HL-60/S4 (cell line): ENCODE measurements around the gene PLXNA3.
"Not testable (repeated sequence)": the region's sequence is repeated elsewhere in the genome, so short reads cannot be mapped to it uniquely, and the experiment has no call there.

Experiments used
- in situ Hi-C: fragments of 300-500 bp; cut with MboI; formaldehyde crosslinking; loops from 2 replicates; pipeline ENCODE4 v1.14.3; 2022; ENCODE audit warnings: low sequenced_read_pairs

PLXNA3 gene

DNA sequence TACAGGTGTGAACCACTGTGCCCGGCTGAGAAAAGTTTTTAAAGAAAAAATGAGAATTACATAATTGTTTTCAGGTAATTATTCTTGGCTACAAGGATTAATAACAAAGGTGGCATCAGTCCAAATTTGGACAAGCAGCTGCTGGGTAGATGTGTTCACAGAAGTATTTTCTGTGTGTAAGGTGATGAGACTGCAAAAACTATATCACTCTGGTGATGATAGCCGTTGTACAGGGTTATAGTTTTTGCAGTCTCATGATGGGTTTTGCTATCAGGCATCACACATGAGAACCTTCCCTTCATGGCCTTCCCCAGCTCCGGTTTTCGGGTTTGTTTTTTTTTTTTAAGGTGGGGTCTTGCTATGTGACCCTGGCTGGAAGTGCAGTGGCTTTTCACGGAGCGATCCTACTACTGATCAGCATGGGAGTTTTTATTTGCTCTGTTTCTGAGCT is 37.4 kb downstream of the PLXNA3 start:
- in situ Hi-C loops, result no loop called here

DNA sequence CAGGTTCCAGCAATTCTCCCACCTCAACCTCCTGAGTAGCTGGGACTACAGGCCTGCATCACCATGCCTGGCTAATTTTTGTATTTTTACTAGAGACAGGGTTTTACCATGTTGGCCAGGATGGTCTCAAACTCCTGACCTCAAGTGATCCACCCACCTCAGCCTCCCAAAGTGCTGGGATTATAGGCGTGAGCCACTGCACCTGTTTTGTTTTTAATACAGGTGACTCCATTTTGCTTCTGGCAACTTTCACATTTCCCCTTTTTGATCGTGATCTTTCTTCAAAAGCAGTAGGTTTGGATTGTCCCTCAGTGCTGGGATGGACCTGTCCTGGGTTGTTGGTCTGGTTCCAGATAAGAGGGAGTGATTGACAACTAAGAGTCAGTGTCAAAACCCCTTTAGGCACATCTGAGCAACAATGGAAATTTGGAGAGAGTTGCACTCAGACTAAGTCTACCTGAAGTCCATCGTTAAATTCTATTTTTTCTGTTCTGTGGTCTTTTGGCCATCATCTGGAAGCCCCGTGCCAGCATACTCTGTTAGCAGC is 38.6 kb downstream of the PLXNA3 start:
- in situ Hi-C loops, result not testable (repeated sequence)

DNA sequence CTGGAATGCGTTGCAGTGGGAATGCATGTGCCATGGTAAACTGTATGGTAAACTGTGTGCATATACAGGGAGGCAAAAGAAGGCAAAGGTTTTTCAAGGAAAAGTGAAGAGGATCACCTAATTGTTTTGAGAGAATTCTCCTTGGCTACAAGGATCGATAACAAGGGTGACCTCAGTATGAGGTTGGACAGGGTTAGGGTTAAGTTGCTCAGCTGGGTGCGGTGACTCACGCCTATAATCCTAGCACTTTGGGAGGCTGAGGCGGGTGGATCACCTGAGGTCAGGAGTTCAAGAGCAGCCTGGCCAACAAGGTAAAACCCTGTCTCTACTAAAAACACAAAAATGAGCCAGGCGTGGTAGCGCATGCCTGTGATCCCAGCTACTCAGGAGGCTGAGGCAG is 43.3 kb downstream of the PLXNA3 start:
- in situ Hi-C loops, result not testable (repeated sequence)

DNA sequence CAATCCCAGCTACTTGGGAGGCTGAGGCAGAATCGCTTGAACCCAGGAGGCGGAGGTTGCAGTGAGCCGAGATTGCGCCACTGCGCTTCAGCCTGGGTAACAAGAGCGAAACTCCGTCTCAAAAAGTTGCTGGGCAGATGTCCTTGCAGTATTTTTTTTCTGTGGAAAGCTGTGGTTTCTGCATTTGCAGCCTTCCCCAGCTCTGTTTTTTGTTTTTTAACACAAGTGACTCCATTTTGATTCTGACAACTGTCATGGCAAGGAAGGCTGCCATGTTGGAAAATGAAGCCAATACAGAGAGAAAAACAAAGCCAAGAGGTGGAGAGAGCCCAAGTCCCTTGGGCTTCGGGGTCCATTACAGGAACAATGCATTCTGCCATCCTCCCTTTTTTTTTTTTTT is 44.0 kb downstream of the PLXNA3 start:
- in situ Hi-C loops, result no loop called here

DNA sequence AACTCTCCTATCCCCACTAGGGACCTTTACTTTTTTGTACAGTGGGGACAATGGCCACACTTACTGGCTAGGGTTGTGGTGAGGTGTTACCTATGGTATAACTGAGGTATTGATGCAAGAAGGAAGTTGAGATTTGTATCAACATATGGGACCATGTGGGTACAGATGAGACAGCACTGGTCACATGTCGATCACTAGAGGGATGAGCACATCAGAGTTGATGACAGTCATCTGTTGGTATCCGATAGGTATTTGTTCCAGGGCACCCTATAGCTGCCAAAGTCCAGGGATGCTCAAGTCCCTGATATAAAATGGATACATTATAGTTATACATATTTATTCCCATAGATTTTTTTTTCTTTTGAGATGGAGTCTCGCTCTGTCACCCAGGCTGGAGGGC is 44.9 kb downstream of the PLXNA3 start:
- in situ Hi-C loops, result no loop called here

DNA sequence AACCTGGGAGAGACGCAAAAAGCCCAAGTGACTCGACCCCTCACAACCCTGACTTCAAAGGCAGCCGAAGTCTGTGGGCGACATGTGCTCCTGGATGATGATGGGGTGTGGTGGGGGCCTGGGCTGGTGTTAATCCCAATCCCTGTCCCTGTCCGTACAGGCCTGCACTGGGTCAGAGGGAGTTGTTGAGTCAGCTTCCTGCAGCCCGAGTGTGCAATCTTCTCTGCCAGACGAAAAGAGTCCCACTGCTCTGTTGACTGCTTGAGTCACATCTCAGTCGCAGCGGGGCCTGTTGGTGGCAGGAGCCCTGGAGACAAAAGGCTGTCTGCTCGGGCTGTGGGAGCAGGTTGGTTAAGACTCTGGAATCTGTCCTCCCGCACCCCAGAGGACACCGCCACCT is 47.7 kb downstream of the PLXNA3 start:
- in situ Hi-C loops, result no loop called here

DNA sequence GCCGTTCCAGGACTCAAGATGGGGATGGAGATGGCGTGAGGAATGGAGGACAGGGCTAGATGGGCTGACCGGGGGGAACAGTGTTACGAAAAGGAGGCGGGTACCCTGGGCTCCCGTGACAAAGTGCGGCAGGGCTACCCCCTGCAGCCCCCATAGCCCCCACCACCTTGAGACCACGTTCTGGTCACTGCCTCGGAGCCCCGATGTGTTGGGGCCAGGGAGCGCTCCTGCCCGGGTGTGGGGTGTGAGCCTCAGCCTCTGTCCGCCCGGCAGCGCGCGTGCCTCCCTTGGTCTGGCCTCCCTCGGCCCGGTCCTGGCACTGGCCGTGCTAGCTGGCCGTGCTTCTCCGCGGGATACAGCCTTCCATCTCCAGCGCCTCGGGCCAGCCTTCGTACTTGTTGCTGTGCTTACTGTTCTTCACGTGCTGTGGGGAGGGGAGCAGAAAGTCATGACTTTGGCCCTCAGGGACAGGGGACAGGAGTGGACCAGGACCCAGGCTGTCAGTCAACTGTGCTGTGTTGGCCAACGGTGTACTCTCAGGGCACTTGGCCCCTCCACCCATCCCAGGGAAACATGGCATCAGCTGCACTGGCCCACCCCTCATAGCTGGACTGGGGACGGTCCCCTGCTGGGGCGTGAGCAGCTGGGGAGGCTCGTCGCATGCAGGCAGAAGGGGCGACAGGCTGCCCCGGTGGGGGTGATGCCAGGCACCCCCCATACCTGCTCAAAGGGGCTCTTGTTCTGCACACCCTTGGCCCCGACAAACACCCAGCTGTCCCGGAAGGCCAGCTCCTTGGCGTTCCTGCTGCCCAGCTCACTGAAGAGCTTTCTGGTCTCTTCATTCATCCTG is 48.6 kb downstream of the PLXNA3 start:
- in situ Hi-C loops, result no loop called here

DNA sequence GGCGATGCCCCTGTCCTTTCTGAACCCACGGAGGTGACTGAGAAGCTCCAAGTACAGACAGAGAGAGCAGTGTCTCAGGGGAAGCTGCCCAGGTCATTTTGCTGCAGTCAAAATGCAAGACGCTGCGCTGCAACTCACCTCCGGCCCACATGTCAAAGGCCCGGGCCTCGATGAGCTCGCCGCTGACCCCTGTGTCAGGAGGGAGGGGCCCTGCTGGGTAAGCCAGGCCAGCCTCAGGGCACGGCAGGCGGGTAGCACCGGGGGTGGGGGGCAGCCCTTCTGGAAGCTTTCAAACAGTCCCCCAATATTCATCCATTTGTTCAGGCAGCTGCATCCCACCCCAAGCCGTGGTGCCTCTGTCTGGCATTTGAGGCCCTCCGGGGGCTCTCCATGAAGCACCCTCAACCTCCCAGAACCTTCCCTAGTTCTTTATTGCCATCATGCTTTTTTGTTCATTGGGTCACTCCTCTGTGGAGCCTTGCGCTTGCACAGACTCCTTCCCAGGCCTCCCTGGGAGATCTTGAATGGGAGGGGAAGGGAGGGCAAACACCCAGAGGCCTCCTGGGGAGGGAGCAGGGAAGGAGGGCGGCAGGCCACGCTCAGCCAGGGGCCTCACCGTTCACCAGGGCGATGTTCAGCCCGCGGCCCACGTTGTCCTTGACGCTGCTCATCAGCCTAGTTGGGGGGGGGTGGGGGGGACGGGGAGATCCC is 49.7 kb downstream of the PLXNA3 start:
- in situ Hi-C loops, result no loop called here

DNA sequence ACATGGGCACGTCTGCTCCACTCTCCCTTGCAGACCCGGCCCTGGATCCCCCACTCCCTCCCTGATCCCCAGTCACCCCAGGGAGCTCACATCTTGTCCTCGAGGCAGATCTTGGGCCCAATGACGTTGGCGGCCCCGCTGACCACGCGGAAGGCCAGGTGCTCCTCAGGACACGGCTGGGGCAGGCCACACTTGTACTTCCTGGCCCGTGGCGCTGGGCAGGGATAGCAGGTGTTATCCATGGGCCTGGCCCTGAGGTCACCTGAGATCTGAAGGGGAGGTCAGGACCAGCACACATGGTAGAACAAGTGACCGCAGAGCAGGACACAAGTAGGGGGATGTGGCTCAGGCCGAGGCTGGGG is 50.3 kb downstream of the PLXNA3 start:
- in situ Hi-C loops, result no loop called here

DNA sequence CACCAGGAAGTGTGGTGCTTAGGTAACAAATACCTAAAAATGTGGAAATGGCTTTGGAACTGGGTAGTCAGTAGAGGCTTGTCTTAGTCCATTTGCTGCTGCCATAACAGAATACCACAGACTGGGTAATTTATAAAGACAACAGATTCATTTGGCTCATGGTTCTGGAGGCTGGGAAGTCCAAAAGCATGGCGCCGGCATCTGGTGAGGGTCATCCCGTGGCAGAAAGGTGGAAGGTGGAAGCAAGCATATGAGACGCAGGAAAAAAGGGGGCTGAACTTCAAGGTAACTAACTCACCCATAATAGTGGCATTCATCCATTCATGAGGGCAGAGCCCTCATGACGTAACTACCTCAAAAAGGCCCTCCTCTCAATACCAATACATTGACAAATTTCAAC is 51.4 kb downstream of the PLXNA3 start:
- in situ Hi-C loops, result no loop called here

DNA sequence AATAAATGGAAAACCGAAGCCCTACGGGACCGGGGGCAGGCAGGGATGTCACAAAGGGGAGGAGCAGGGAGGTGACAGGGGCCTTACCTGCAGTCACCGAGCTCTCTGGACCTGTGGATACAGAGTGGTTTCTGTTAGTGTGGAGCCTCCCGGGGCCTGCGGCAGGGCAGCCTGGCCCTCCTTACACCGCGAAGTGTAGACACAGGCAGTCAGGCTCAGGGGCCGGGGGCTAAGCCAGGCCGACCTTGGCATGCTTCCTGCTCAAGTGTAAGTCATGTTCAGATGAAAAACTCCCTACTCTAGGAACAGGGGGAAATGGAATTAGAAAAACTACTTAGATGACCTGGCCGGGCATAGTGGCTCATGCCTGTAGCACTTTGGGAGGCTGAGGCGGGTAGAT is 53.7 kb downstream of the PLXNA3 start:
- in situ Hi-C loops, result no loop called here

DNA sequence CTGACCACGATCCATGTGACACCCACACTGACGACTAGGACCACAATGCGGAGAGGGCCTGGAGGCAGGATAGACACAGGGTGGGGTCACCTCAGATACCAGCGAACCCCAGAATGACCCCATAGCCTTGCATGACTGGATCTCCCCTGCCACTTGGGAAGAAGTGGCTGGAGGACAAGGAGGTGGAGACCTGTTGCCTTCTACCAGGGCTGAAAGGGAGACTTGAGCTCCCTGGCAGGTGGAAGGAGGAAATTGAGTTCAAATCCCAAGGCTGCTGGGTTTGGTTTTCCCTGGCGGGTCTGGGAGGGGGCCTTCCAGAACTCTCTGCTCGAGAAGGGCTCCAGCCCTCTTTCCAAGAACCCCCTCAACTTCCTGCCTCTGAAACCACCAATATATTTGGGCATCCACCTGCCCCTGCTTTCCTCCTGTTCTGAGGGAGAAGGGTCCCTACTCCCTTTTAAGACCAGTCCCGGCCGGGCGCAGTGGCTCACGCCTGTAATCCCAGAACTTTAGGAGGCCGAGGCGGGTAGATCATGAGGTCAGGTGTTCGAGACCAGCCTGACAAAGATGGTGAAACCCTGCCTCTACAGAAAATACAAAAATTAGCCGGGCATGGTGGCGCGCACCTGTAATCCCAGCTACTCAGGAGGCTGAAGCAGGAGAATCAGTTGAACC is 54.9 kb downstream of the PLXNA3 start:
- in situ Hi-C loops, result no loop called here

DNA sequence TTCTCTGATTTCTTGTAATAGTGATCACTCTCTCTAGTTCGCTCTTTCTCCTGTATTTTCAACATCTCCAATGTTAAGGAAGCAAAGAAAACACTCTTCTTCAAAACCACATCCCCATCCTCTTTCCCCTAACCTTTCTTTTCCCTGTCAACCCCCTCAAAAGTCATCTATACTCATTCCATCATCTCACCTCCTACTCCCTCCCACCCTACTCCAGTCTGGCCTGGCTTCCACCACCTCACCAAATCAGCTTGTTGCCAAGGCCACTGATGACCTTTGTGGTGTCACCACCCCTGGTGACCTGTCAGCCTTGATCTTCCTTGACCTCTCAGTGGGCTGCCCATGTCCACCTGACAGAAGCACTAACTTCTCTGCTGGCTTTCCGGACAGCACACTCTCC is 55.6 kb downstream of the PLXNA3 start:
- in situ Hi-C loops, result no loop called here

DNA sequence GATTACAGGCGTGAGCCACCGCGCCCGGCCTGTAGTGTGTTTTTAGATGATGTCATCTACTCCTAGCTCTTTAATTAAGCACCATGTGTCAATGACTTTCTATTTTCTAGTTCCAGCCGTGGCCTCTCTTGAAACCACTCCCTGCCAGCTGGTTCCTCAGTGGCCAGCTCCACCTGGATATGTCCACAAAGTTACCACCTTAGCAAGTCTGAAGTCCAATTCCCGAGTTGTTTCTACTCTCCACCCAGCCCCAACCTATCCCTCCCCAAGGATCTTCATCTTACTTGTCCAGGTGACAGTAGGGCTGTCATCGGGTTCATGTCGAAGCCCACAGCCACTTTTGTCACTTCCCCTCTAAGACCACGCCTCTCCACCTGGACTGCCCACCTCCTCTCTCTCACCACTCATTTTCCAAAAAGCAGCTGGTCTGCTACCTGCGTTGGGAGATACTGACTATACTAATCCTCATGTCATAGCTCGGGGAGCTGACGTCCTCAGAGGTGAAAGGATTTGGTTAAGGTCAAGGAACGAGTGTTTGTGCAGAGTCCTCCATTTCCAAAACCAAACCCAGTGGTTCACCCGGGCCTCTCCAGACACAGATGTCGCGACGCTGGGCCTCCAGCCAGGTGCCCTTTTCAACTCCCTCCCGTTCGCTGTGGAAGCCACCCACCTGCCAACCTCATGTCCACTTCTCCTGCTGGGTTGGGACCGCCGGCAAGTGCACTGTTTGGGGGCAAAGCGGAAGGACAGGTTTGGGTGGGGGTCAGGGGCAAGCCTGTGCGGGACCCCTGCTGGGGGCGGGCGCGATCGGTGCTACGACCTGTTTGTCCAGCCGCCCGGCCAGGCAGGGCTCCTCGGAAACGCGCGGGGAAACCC is 57.2 kb downstream of the PLXNA3 start:
- in situ Hi-C loops, result no loop called here

DNA sequence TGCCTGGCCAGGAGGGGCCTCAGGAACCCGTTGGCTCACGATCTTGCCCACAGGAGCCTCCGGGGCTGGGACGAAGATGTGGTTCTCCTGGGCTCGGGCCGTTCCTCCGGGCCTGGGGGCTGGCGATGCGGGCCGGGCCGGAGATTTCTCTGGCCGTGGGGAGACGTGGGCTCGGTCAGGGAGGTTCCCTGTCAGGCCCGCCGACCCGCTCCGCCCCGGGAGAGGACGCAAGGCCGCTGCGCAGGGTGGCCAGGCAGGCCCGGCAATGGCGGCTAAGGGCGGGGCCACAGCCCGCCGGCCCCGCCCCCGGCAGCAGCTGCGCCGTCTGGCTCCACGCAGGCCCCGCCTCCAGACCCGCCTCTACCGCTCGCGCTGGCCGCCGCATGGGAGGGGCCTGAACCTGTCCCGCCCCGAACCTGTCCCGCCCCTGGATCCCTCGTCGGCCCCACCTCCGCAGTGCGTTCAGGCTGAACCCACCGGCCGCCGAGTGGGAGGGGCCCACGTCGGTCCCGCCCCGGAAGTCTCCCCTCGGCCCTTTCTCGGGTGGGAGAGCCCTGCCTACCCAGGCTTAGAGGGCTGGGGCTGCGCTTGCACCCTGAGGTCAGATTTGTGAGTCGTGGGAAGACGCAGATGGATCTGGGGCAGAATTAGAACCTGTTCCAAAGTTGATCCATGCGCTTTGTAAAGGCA is 58.0 kb downstream of the PLXNA3 start, which contains the start of gene FAM3A:
Gene FAM3A (minus strand): TSS at position 267 of the 690 bp plus-strand sequence. CDS start 460 bp downstream, outside the sequence.
- in situ Hi-C loops, result no loop called here

DNA sequence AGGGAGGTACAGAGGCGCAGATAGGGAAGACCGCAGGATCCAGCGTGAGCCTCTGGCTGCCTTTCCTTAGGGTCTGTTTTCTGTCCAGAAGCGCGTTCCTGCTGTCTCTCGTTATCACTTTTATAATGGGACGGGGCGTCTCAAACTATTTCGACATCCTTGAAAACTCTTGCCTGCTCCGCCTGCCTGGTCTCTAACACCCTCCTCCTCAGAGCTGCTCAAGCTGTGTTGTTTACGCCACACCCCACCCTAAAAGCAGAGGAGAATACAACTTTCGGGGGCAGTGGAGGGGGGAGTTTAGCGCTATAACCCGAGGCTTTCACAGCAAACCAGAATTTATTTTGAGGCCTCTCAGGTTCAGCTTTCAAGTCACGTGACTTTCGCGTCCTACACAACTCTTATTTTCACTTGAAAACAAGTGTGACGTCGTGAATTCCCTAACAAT is 58.6 kb downstream of the PLXNA3 start:
- in situ Hi-C loops, result no loop called here

DNA sequence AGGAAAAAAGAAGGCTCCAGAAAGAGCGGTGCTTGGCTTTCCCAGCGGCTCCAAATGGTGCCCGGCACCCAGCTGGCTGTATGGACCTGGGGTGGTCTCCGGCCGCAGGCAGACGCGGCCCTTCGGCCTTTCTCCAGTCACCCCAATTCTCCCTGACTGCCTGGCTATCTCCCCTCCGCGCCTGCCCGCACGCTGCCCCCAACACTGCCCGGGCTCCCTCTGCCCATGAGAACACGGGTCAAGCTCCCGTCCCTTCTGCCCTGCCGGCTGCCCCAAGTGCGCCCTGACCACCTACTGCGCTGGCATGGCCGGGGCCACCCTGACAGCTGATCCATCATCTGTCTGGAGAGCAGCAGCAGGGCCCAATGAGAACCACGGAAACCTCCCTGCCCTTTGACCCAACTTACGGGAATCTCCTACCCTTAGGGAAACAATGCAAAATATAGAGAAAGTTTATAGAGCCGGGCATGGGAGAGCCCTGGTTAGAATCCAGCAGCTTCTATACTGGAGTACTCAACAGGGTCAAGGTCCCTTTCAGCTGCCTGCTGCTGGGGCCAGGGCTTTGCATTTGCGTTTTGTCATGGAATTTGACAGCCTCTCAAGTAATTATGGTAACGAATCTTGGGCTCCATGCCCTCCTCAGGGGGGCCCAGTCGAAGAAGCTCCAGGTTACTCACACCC is 59.2 kb downstream of the PLXNA3 start:
- in situ Hi-C loops, result no loop called here

DNA sequence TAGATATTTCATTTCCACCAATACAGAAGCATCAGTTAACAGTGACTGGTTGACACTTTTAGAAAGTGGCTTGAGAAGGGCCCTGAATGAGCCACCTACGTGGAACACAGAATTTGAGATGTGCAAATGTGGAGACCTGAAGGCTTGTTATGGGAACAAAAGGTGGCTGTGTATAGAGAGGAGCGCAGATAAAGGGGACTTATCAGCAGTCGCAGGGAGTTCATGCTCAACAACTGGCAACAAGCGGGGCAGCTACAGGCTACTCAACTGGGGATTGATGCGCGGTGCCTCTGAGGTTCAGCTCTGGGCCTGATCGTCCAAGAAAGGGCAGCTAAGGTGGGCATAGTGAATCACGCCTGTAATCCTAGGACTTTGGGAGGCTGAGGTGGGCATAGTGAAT is 61.3 kb downstream of the PLXNA3 start:
- in situ Hi-C loops, result no loop called here
